ENCODE measurements around the gene MB21D2.

The MB21D2 gene

GRCh38 chr3:192929146-192929545, 11.5 kb upstream of the MB21D2 start:
- Mint-ChIP-seq H3K9me3 (no peaks in the 10 kb centered on the region), H3K27ac (no peak overlapping the region), H3K36me3 (ENCODE audit: low read depth) (no peaks in the 10 kb centered on the region), H3K4me1 (peaks cover 22% of the 10 kb centered on the region), H3K27me3 (ENCODE audit: low read depth, poor library complexity) (peaks cover 5% of the 10 kb centered on the region), H3K4me3 (no peak overlapping the region)
- no peak for TF ChIP-seq CTCF (IDR thresholded peaks at IDR 0.05)
- no peak for DNase-seq

DNA sequence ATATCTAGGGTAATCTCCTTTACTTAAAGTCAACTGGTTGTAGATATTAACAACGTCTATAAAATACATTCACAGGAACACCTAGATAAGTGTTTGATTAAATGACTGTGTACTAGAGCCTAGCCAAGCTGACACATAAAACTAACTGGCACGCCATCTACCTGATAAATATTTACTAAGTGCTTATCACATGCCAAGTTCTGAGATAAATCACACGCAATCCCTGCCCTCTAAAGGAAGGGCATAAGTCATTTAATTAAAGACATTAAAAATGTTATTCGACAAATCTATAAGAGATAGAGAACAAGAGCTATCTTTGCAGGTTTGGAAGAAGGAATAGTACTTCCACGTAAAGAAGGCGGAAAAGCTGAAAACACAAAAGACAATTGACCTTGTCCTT, 11.1 kb upstream of the MB21D2 start:
- H3K27me3 Mint-ChIP-seq (ENCODE audit: low read depth, poor library complexity): peaks cover 5% of the 10 kb centered on the region
- H3K36me3 Mint-ChIP-seq (ENCODE audit: low read depth): no peaks in the 10 kb centered on the region
- H3K4me3 Mint-ChIP-seq: no peak overlapping the region
- no peak overlapping the region for H3K27ac Mint-ChIP-seq
- H3K9me3 Mint-ChIP-seq: no peaks in the 10 kb centered on the region
- H3K4me1 Mint-ChIP-seq: peaks cover 22% of the 10 kb centered on the region
- no peak for DNase-seq
- no peak for TF ChIP-seq CTCF (IDR thresholded peaks at IDR 0.05)

GRCh38 chr3:192928016-192928415, 10.4 kb upstream of the MB21D2 start:
- no peak overlapping the region for H3K4me3 Mint-ChIP-seq
- no peaks in the 10 kb centered on the region for H3K9me3 Mint-ChIP-seq
- no peak for DNase-seq
- peaks cover 5% of the 10 kb centered on the region for H3K27me3 Mint-ChIP-seq (ENCODE audit: low read depth, poor library complexity)
- H3K4me1 Mint-ChIP-seq: peaks cover 28% of the 10 kb centered on the region
- H3K36me3 Mint-ChIP-seq (ENCODE audit: low read depth): no peaks in the 10 kb centered on the region
- no peak overlapping the region for H3K27ac Mint-ChIP-seq
- TF ChIP-seq CTCF (IDR thresholded peaks at IDR 0.05): no peak

GRCh38 chr3:192927016-192927415, 9.4 kb upstream of the MB21D2 start:
- Mint-ChIP-seq H3K4me3 (no peak overlapping the region), H3K27me3 (ENCODE audit: low read depth, poor library complexity) (peaks cover 5% of the 10 kb centered on the region), H3K4me1 (peaks cover 32% of the 10 kb centered on the region), H3K36me3 (ENCODE audit: low read depth) (no peaks in the 10 kb centered on the region), H3K9me3 (no peaks in the 10 kb centered on the region), H3K27ac (no peak overlapping the region)
- no peak for TF ChIP-seq CTCF (IDR thresholded peaks at IDR 0.05)
- no peak for DNase-seq

DNA sequence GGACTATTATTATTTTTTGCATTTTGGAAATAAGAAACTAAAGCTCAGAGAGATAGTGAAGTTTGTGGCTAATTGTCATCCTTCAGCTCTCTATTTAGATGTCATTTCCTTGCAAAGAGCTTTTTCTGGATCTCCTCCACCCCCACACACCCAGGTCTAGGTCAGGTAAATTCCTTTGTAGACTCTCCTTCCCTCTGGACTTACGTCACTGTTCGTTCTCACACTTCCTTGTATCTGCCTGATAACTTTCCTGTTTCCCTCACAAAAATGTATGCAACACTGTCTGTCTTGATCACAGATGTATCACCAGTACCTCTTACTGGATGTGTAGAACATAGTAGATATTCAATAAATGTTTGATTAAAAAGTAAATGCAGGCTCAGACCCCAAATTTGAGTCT, 6.1 kb upstream of the MB21D2 start:
- DNase-seq: no peak
- no peaks in the 10 kb centered on the region for H3K9me3 Mint-ChIP-seq
- TF ChIP-seq CTCF (IDR thresholded peaks at IDR 0.05): no peak
- peaks cover 50% of the 10 kb centered on the region for H3K4me1 Mint-ChIP-seq
- H3K36me3 Mint-ChIP-seq (ENCODE audit: low read depth): no peaks in the 10 kb centered on the region
- H3K27me3 Mint-ChIP-seq (ENCODE audit: low read depth, poor library complexity): peaks cover 4% of the 10 kb centered on the region
- H3K4me3 Mint-ChIP-seq: no peak overlapping the region
- H3K27ac Mint-ChIP-seq: no peak overlapping the region

- Mint-ChIP-seq H3K4me1 (peaks cover 48% of the 10 kb centered on the region), H3K9me3 (no peaks in the 10 kb centered on the region), H3K27ac (no peak overlapping the region), H3K27me3 (ENCODE audit: low read depth, poor library complexity) (peaks cover 10% of the 10 kb centered on the region), H3K36me3 (ENCODE audit: low read depth) (no peaks in the 10 kb centered on the region), H3K4me3 (no peak overlapping the region)
- DNase-seq: no peak
- TF ChIP-seq CTCF (IDR thresholded peaks at IDR 0.05): no peak
Measured at GRCh38 chr3:192921793-192922192, 4.1 kb upstream of the MB21D2 start.
